M059J (cell line): ENCODE data around the gene ITGAV. TPM values are rescaled to one million over a fixed set of nuclear protein-coding genes. Genes with fewer than 3 reads are reported as not detected.
"Not testable (repeated sequence)": the region's sequence is repeated elsewhere in the genome, so short reads cannot be mapped to it uniquely, and the experiment has no call there.

ENCODE experiments used
- DNase-seq: peaks from one replicate; pipeline ENCODE4 v3.0.0-alpha.2; 2012; ENCODE audit warnings: low read depth
- total RNA-seq: library from RNA; depleted of rRNA; stranded (reverse); fragments of >200 nt; shearing (Covaris generic); gene quantifications from 2 replicates; pipeline ENCODE4 v1.2.3, GENCODE V29; 2014; rRNA removed

ITGAV gene
- 45.9 and 69.9 TPM in 2 replicates for total RNA-seq

GRCh38 chr2:186589612-186590349 is at the start of gene ITGAV:
Gene ITGAV, plus strand, starts transcription at chr2:186590056. Its CDS starts 283 bp downstream, at chr2:186590339.
- DNase-seq = peak; percentile 93

GRCh38 chr2:186540941-186541340 is 48.9 kb upstream of the ITGAV start:
- no peak for DNase-seq

DNA sequence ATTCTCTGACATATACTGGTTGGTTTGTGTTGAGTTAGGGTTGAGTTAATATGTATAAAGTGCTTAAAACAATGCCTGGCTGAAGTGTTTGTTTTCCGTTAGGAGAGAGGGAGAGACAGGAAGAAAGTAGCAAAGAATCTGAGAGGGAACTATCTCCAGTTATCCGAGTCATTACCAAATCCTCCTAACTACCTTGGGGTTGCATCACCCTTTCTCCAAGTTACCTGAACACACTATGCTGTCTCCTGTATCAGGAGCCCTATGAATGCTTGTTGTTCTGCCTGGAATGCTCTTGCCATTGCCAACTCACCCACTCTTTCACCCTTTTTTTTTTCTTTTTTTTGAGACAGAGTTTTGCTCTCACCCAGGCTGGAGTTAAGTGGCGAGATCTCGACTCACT is 47.9 kb upstream of the ITGAV start:
- DNase-seq = no peak

GRCh38 chr2:186543561-186544131 is 46.2 kb upstream of the ITGAV start:
- peak; percentile 64 for DNase-seq

- DNase-seq = peak; percentile 92
These were observed 45.6 kb upstream of the ITGAV start for GRCh38 chr2:186544255-186544675.

- DNase-seq = no peak
These were observed 43.0 kb upstream of the ITGAV start for GRCh38 chr2:186546846-186547245.

DNA sequence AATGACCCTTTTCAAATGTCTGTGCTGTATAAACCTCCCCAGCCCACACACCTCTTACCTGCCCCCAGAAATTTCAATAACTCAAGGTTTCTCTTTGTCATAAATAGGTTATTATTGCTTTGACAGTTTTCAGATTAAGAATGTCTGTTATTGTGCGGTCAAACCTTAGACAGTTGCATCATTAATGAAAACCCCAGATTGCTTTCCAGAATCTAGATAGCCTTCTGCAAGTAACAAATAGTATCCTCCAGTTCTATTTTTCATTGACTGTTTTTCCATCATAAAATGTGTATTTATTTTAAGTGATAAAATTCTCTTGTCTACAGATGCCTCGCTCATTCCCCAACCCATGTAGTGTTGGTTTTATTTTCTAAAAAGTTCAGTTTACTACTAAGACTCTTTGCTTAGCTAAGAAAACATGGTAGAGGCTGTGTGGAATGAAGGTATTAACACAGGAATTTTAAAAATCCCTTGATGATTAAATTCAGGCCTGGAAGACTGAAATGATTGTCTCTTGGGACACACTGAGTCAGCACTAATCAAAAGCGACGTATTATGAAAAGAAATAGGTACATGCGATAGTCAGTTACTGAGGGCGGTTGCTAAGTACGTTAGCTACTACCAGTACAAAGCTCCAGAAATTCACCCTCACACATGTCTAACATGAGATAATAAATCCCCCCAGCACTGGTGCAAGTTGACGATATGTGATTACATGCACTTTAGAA is 38.4 kb upstream of the ITGAV start:
- no peak for DNase-seq

- DNase-seq = no peak
These were observed 35.4 kb upstream of the ITGAV start for GRCh38 chr2:186554429-186554828.

DNA sequence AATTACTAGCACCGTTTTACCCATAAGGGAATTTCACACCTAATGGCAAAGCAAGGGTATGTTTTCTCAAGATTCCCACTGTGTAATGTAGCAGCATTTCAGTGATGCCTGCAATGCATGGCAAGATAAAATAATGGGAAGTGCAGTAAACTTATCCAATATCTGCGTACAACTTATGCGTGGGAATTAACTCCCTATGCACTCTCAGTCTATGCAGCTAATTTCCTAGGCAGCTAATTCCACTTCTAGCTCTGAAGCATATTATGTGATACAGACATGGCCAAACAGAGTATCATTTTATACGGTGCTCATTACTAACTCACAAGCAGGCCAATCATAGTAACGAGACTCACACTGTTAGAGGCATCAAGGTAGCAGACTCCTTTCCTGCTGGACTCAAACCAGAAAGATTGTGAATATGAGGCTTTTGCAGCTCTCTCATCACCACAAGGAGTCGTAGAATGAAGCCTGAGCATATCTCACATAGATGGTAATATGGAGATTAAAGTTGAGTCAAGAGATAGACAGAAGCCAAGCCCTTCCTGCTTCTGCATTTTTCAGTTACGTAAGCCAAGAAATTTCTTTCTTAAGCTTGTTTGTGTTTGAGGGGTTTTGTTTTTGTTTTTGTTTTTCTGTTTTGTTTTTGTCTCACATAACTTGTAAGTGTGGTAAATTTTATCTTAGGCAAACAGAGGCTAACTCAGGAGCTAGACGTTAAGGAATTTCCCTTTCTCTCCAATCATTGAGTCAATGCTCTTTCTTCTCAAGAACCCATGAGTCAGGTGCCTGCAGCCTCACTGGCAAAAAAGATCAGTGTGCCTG is 34.8 kb upstream of the ITGAV start:
- no peak for DNase-seq

GRCh38 chr2:186558512-186559276 is 31.2 kb upstream of the ITGAV start:
- DNase-seq = no peak

- DNase-seq = no peak
These were observed 30.5 kb upstream of the ITGAV start for GRCh38 chr2:186559370-186559769.

DNA sequence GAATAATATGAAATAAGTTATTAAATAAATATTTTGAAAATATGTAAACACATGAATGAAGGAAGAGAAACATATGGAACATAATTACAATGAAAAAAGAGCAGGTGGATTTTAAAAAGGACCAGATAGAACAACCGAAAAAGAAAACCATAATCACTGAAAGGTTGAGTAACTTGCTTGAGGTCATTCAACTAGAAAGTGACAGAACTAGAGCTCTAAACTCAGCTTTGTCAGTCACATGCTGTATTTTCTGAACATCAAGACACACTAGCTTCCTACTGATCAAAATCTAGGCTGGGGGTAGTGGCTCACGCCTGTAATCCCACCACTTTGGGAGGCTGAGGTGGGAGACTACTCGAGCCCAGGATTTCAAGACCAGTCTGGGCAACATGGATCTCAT is 30.0 kb upstream of the ITGAV start:
- no peak for DNase-seq

- no peak for DNase-seq
These were observed 29.6 kb upstream of the ITGAV start for GRCh38 chr2:186560254-186560653.

GRCh38 chr2:186561467-186562208 is 28.2 kb upstream of the ITGAV start:
- peak; percentile 54 for DNase-seq

DNA sequence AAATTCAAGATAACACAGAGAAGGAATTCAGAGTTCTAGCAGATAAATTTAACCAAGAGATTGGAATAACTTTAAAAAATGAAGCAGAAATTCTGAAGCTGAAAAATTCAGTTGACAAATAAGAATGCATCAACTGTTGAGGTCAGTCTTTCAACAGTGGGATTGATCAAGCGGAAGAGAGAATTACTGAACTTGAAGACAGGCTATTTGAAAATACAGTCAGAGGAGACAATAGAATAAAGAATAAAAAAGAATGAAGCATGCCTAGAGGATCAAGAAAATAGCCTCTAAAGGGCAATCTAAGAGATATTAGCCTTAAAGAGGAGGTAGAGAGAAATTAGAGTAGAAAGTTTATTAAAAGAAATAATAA is 27.7 kb upstream of the ITGAV start:
- no peak for DNase-seq

DNA sequence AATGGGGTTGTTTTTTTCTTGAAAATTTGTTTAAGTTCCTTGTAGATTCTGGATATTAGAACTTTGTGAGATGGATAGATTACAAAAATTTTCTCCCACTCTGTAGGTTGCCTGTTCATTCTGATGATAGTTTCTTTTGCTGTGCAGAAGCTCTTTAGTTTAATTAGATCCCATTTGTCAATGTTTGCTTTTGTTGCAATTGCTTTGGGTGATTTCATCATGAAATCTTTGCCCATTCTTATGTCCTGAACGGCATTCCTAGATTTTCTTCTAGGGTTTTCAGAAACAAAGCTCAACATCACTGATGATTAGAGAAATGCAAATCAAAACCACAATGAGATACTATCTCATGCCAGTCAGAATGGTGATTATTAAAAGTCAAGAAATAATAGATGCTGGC is 21.3 kb upstream of the ITGAV start:
- DNase-seq = peak; percentile 46

DNA sequence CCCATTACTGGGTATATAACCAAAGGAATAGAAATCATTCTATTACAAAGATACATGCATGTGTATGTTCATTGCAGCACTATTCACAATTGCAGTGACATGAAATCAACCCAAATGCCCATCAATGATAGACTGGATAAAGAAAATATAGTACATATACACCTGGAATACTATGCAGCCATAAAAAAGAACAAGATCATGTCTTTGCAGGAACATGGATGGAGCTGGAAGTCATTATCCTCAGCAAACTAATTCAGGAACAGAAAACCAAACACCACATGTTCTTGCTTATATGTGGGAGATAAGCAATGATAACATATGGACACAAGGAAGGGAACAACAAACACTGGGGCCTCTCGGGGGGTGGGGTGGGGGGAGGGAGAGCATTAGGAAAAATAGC is 20.7 kb upstream of the ITGAV start:
- not testable (repeated sequence) for DNase-seq

DNA sequence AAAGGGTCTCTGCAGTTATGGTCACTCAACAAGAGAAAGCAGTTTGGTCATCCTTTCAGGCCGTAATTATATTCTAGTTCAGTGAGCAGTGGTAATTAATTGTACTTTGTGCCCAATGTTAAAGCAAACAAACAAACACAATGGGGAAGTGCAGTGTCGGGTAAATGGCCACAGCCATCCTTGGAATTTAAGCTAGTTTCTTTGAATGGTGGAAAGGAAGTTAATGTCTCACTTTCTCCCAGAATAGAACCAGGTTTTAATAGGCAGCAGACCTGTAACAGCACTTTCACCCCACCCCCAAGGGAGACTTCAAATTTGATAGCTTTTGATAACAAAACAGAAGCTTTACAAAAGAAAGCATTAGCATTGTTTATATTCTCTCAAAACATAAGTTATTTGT is 20.0 kb upstream of the ITGAV start:
- DNase-seq = peak; percentile 75

GRCh38 chr2:186570604-186571003 is 19.3 kb upstream of the ITGAV start:
- DNase-seq = peak; percentile 88

DNA sequence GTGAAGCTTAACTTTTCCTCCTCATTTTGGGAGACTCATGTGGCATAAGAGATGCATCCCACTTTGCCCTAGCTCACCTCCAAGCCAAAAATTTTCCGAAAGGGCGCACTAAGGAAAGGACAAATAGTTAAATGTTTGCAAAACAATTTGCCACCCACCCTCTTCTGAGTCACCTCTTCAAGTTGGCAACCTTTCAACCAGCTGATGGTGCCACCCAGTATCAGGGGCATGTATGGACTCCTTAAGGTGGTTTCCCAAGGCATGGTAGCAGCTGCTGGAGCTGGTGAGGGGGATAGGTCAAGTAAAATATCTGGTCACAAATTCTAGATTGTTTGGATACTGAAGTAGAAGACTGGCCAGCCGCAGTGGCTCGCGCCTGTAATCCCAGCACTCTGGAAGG is 17.2 kb upstream of the ITGAV start:
- DNase-seq = peak; percentile 42

DNA sequence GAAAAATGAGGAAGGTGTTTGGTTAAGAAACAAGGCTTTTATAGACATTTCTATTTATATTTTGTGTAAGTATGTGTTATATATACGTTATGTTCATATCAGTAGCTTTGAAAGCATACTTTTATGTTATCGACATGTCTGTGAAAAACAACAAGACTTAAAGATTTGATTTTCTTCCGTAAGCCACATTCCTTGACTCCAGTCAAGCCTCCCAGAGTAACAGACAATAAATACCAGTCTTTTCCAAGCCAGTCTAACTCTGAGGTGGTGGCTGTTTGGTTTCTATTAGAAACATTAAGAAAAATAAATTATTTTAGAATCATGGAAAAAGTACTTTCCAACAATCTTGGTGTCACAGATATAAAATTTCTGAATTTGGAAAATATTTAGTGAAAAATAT is 16.3 kb upstream of the ITGAV start:
- DNase-seq = no peak
